Transverse colon (tissue), 4 donors: ENCODE measurements around the gene BEND3. TPM values are rescaled to one million over a fixed set of nuclear protein-coding genes. Genes with fewer than 3 reads are reported as not detected.

Experiments
- DNase-seq: peaks from one replicate; pipeline ENCODE4 v3.0.0-alpha.2; 2019
- H3K27ac ChIP-seq, 4 donors: fragments of 200-600 bp; sonication (generic); 2 replicates each; pipeline ENCODE4 v1.5.1; 2016 to 2018; ENCODE audit warnings: inconsistent platforms in 4 of 4
- H3K27me3 ChIP-seq: fragments of 200-600 bp; sonication (generic); 2 replicates; pipeline ENCODE4 v1.5.1; 2017; ENCODE audit warnings: inconsistent platforms
- H3K36me3 ChIP-seq, 4 donors: fragments of 200-600 bp; sonication (generic); 2 replicates each; pipeline ENCODE4 v1.5.1; 2017 to 2019; ENCODE audit warnings: inconsistent platforms in 4 of 4
- H3K4me1 ChIP-seq, 4 donors: fragments of 200-600 bp; sonication (generic); 2 replicates each; pipeline ENCODE4 v1.5.1; 2017 to 2020; ENCODE audit warnings: inconsistent platforms in 4 of 4
- H3K4me3 ChIP-seq, 4 donors: fragments of 200-600 bp; sonication (generic); 1 replicate in 1 of 4; 2 replicates in 3 of 4; pipeline versions ENCODE4 v1.5.1 to v1.6.1; 2017 to 2019; ENCODE audit warnings: inconsistent platforms in 4 of 4
- H3K9me3 ChIP-seq, 2 donors: fragments of 200-600 bp; sonication (generic); 2 replicates each; pipeline ENCODE4 v1.5.1; 2017 to 2019; ENCODE audit warnings: inconsistent platforms in 2 of 2
- EP300 ChIP-seq: sonication (generic); formaldehyde crosslinking; IDR thresholded peaks from one replicate; pipeline ENCODE4 v1.6.1; 2017; ENCODE audit warnings: antibody characterized with exemption, low read depth
- POLR2A ChIP-seq: fragments of 450-650 bp; IDR thresholded peaks from one replicate; pipeline ENCODE4 v1.6.1; 2016; ENCODE audit warnings: antibody characterized with exemption, mild to moderate bottlenecking, moderate library complexity
- POLR2AphosphoS5 ChIP-seq, 3 donors: sonication (generic); formaldehyde crosslinking; IDR thresholded peaks; one replicate each; pipeline ENCODE4 v1.6.1; 2016; ENCODE audit warnings: antibody characterized with exemption in 3 of 3
- WGBS, 2 donors: methylation state at CpG; one replicate each; pipeline ENCODE4 v1.1.5; 2018; ENCODE audit warnings: low coverage in 1 of 2; 5-methylcytosine and 5-hydroxymethylcytosine counted together
- in situ Hi-C, 4 donors: fragments of 200-750 bp; cut with MboI; loops; one replicate each; pipeline versions ENCODE4 v1.15.0 to v1.15.1; 2017; ENCODE audit warnings: low sequenced_read_pairs in 3 of 4, low pct_ligation_motif_present in 1 of 4, low pct_unique_long_range_greater_than_20kb in 1 of 4
- intact Hi-C: fragments of 100-400 bp; cut with DNase I; formaldehyde crosslinking; loops from one replicate; pipeline ENCODE4 v1.15.1; 2023; ENCODE audit warnings: low total_unique reads
- total RNA-seq, 4 donors: library from RNA; depleted of rRNA; stranded (reverse); fragments of >200 nt; gene quantifications; one replicate each; pipeline ENCODE4 v1.1.0, GENCODE V29; 2016
- TF ChIP-seq, protein P1 (sequence below), 5 experiments: fragments of 200-600 bp in 3 of 5; fragments of 450-650 bp in 2 of 5; sonication (generic) in 3 of 5; IDR thresholded peaks; 1 replicate in 2 of 5; 2 replicates in 3 of 5; pipeline ENCODE4 v1.5.1; 2016 to 2017; ENCODE audit warnings: antibody characterized with exemption in 5 of 5, inconsistent platforms in 3 of 5, mild to moderate bottlenecking in 2 of 5, moderate library complexity in 1 of 5

BEND3 gene
- total RNA-seq, 4 donors from 2014 or later: 4.8 to 12.1 (median 5.0) TPM

GRCh38 chr6:107082045-107082444, 33.3 kb downstream of the BEND3 start:
- no peak for DNase-seq
- in situ Hi-C loops: no loop called here
- no peak for TF ChIP-seq EP300
- TF ChIP-seq, protein P1, sequence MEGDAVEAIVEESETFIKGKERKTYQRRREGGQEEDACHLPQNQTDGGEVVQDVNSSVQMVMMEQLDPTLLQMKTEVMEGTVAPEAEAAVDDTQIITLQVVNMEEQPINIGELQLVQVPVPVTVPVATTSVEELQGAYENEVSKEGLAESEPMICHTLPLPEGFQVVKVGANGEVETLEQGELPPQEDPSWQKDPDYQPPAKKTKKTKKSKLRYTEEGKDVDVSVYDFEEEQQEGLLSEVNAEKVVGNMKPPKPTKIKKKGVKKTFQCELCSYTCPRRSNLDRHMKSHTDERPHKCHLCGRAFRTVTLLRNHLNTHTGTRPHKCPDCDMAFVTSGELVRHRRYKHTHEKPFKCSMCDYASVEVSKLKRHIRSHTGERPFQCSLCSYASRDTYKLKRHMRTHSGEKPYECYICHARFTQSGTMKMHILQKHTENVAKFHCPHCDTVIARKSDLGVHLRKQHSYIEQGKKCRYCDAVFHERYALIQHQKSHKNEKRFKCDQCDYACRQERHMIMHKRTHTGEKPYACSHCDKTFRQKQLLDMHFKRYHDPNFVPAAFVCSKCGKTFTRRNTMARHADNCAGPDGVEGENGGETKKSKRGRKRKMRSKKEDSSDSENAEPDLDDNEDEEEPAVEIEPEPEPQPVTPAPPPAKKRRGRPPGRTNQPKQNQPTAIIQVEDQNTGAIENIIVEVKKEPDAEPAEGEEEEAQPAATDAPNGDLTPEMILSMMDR (IDR thresholded peaks at IDR 0.05): no peak
- no peak for TF ChIP-seq POLR2AphosphoS5 (IDR thresholded peaks at IDR 0.05)
- TF ChIP-seq POLR2A: no peak
- Histone ChIP-seq H3K9me3 (peaks cover 0 to 3% of the 10 kb centered on the region in 2 donors), H3K27me3 (no peaks in the 10 kb centered on the region), H3K4me1 (no peaks in the 10 kb centered on the region), H3K36me3 (no peaks in the 10 kb centered on the region), H3K4me3 (no peak overlapping the region), H3K27ac (no peak overlapping the region)
- intact Hi-C loops: no loop called here
- 50 to 67% methylated on average over 1 to 4 of the region's 4 CpGs for WGBS, 2 donors

GRCh38 chr6:107080036-107080435, 35.3 kb downstream of the BEND3 start:
- no peaks in the 10 kb centered on the region for H3K4me1 ChIP-seq
- DNase-seq: no peak
- in situ Hi-C loops (no loop called here), intact Hi-C loops (no loop called here)
- no peaks in the 10 kb centered on the region for H3K9me3 ChIP-seq
- 73 to 80% methylated on average over 2 to 5 of the region's 5 CpGs for WGBS, 2 donors
- no peak overlapping the region for H3K27ac ChIP-seq
- no peaks in the 10 kb centered on the region for H3K27me3 ChIP-seq
- H3K4me3 ChIP-seq: no peak overlapping the region
- H3K36me3 ChIP-seq: no peaks in the 10 kb centered on the region
- no peak for TF ChIP-seq POLR2AphosphoS5 (IDR thresholded peaks at IDR 0.05)
- TF ChIP-seq, protein P1 (IDR thresholded peaks at IDR 0.05): peak in 2 of 5 experiments; percentile 8 to 18

DNA sequence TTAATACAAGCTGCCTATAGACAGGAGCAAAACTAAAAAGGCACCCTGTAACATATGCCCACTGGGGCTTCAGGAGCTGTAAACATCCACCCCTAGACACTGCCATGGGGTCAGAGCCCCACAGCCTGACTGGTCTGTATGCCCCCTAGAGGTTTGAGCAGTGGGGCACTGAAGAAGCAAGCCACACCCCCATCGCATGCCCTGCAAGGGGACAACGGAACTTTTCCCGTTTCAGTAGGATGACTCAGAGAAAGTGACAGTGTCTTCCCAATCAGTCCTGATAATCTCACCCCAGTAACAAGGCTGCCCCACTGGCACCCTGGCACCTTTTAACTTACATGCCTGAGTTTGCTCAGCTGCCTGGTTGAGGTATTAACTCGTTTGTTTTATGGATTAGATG, 35.9 kb downstream of the BEND3 start:
- no peaks in the 10 kb centered on the region for H3K27me3 ChIP-seq
- no peaks in the 10 kb centered on the region for H3K36me3 ChIP-seq
- no peak for TF ChIP-seq POLR2A
- no peak for TF ChIP-seq EP300
- TF ChIP-seq, protein P1 (IDR thresholded peaks at IDR 0.05): no peak
- no peak overlapping the region for H3K4me3 ChIP-seq
- no peaks in the 10 kb centered on the region for H3K9me3 ChIP-seq
- in situ Hi-C loops (no loop called here), intact Hi-C loops (loop anchor here (1.0 kb wide), 1 partner anchor 38 kb away; no protein-coding TSS in a partner anchor)
- peaks cover 0 to 2% (median under 1%) of the 10 kb centered on the region in 4 donors for H3K4me1 ChIP-seq
- WGBS, 2 donors: 55 to 56% methylated on average over 1 to 4 of the region's 4 CpGs
- DNase-seq: no peak
- H3K27ac ChIP-seq: no peak overlapping the region

- TF ChIP-seq POLR2A (no peak), POLR2AphosphoS5 (IDR thresholded peaks at IDR 0.05) (no peak), EP300 (no peak)
- TF ChIP-seq, protein P1 (IDR thresholded peaks at IDR 0.05): no peak
- in situ Hi-C loops (no loop called here), intact Hi-C loops (no loop called here)
- no peaks in the 10 kb centered on the region for H3K27me3 ChIP-seq
- no peak overlapping the region for H3K27ac ChIP-seq
- no peak overlapping the region for H3K4me3 ChIP-seq
- no peaks in the 10 kb centered on the region for H3K36me3 ChIP-seq
- DNase-seq: no peak
- WGBS, 2 donors: 80 to 82% methylated on average over 5 to 7 of the region's 7 CpGs
- peaks cover 0 to 14% (median 6%) of the 10 kb centered on the region in 4 donors for H3K4me1 ChIP-seq
- H3K9me3 ChIP-seq: no peaks in the 10 kb centered on the region
Observed at GRCh38 chr6:107077710-107078109, 37.6 kb downstream of the BEND3 start.
